ENCODE data around the gene PDZD4. TPM values are rescaled to one million over a fixed set of nuclear protein-coding genes. Genes with fewer than 3 reads are reported as not detected.
A peak's percentile ranks its signal among the peaks of the same experiment; 100 is the strongest.

Gene PDZD4, protein sequence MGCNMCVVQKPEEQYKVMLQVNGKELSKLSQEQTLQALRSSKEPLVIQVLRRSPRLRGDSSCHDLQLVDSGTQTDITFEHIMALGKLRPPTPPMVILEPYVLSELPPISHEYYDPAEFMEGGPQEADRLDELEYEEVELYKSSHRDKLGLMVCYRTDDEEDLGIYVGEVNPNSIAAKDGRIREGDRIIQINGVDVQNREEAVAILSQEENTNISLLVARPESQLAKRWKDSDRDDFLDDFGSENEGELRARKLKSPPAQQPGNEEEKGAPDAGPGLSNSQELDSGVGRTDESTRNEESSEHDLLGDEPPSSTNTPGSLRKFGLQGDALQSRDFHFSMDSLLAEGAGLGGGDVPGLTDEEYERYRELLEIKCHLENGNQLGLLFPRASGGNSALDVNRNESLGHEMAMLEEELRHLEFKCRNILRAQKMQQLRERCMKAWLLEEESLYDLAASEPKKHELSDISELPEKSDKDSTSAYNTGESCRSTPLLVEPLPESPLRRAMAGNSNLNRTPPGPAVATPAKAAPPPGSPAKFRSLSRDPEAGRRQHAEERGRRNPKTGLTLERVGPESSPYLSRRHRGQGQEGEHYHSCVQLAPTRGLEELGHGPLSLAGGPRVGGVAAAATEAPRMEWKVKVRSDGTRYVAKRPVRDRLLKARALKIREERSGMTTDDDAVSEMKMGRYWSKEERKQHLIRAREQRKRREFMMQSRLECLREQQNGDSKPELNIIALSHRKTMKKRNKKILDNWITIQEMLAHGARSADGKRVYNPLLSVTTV
- total RNA-seq = 1 to 10 TPM; 1.2 to 2.5 TPM

DNA sequence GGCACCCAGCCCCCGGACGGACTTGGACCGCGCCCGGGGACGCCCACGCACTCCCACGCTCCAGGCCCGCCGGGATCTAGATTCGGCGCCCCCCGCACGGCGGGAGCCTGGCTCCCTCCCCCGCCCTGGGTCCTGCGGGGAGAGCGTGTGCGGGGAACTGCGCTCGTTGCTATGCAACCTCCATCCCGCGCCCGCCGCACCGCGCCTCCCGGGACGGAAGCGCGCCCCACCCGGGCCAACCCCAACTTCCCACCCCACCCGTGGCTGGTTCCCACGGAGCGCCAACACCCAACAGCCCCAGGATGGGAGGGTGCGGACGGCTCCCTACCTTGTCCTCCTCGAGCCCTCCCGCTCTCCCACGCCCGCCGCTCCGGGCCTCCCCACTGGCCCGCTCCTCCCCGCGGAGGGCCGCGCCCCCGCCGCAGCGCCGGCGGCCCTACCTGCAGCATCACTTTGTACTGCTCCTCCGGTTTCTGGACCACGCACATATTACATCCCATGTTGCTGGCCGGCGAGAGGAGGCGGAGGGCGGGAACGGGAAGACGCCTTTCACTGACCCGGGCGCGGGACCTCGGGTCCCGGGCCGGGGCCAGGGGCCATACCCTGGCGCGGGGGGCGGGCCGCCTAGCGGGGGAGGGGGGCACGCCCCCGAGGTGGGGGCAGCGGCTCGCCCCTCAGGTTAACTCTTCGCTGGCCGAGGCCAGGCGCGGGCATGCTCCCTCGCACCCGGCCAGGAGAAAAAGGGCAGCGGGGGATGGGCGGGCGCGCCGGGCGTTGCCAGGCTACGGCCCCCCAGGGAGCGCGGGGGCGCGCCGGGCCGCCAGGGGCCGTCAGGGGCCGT lies at the start of gene PDZD4:
TSS of gene PDZD4 (minus strand) at position 746 of the 841 bp plus-strand sequence. CDS start at position 500, 246 bp downstream.
- no peak for DNase-seq (ENCODE audit: low spot score in 2 of 2)
- ATAC-seq = peak; percentile 61 to 64
- no peak within 1 kb of the TSS for H3K27ac Mint-ChIP-seq
- no peaks in the 10 kb centered on the region for H3K36me3 Mint-ChIP-seq
- H3K9me3 Mint-ChIP-seq = no peaks in the 10 kb centered on the region

DNA sequence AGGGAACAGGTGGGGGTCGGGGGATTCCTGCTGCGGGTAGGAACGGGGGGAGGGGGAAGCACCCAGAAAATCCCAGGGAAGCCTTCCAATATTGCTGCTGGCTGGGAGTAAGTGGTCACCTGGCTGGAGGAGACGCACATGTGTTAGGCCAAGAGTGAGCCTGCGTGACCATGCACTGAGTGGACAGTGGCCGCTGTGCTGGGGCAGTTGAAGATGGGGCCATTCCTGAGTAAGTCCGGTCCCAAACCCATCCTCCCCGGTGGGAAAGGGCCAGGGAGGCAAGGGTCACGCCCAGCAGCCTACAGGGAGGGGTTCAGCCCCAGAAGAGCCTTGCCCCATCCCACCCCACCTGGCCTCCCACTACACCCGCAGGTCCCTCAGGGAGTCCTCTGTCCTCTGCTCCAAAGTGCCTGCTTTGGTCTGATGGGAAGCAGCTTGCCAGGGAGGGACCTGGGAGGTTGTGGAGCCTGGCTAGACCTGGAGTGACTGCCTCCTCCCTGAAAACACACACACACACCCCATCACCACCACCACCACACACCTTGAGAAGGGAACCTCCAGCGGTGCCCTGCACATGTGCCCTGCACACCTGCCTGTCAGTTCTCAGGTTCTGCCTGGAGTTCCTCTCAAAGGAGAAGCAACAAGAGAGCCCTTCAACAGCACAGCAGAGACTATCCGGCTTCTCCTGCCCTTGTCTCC lies 49.5 kb upstream of the PDZD4 start:
- no peaks in the 10 kb centered on the region for H3K36me3 Mint-ChIP-seq
- no peak overlapping the region for H3K27ac Mint-ChIP-seq
- peaks cover under 1 to 4% of the 10 kb centered on the region in 2 donors for H3K9me3 Mint-ChIP-seq
- ATAC-seq (no peak), DNase-seq (ENCODE audit: low spot score in 2 of 2) (no peak)

DNA sequence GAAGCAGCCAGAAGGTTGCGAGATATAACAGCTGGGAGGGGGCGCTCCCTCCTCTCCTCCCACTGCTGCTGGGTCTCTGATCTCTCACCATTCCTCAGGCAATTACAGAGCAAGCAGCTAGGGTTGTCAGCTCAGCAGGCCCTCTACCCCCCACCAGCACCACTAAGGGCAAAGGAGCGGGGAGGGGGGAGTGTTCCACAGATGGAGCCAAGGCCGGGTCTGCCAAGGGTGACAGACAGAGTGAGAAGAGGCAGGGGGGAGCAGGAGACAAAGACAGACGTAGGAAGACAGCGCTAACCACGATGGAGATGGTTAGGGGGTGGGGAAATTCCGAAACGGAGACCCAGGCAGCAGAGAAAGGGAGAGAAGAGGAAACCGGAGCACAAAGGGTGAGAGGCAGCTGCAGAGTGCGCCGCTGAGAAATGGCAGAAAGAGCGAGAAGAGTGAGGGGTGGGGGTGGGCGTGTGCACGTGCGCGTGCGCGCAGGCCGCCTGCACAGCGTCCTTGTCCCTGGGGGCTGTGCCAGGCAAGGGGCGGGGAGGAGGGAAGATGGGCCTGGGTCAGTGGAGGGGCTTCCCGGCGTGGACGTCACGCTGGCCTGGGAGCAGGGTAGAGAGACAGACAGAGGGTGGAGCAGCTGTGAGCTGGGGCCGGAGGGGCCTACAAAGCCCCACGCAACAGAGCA lies 48.8 kb upstream of the PDZD4 start:
- Mint-ChIP-seq H3K9me3 (peaks cover 4% of the 10 kb centered on the region in 2 donors), H3K27ac (no peak overlapping the region)
- no peak for DNase-seq (ENCODE audit: low spot score in 2 of 2)

DNA sequence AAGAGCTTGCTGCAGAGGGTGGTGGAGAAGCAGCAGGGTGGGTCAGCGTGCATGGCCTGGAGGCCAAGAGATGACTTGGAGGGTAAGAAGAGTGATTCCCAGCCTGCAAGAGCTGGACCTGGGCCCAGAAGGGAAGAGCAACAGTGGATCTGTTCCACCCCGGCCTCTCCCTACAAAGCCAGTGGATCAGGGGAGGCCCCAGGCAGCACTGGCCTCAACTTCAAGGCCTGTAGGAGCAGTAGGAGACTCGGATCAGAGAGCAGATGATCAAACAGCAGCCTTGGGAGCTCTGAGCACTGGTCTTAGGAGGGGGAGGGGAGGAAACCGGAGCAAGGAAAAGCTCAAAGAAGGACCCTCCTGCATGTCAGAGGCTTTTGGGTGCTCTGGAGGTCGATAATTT lies 48.0 kb upstream of the PDZD4 start:
- Mint-ChIP-seq H3K36me3 (no peaks in the 10 kb centered on the region), H3K9me3 (peaks cover 4% of the 10 kb centered on the region in 2 donors), H3K27ac (no peak overlapping the region)
- DNase-seq (ENCODE audit: low spot score in 2 of 2) = no peak
- no peak for ATAC-seq

More for the DNA sequence above, 48.8 kb upstream of the PDZD4 start:
- ATAC-seq = peak; percentile 69 to 71
- H3K36me3 Mint-ChIP-seq = no peaks in the 10 kb centered on the region

DNA sequence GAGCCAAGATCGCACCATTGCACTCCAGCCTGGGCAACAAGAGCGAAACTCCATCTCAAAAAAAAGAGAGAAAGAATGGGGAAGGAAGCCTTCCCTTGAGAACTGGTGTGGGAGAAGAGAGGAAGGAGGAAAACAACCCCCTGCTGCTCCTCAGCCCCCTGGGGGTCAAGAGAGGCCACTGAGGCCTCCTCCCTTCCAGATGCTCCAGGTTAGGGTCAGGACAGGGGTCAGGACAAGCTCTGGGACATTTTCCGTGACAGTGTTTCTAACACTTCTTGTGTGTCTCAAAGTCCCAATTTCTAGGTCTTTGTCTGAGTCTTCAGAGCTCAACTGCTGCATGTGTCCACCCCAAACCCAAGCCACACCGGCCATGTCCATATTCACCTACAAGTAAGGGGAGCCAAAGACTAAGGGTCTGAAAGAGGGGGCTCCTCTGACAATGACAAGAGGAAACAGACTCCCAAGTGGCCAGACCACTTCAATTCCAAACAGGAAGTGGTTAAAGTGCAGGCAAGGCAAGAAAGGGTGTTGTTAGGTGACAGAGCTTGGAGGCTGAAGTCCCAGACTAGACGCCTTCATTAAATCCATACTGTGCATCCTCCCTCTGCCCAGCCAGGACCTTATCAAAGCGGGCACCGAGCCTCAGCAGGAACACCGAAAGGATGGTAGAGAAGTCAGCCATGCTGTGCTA lies 47.4 kb upstream of the PDZD4 start:
- Mint-ChIP-seq H3K36me3 (no peaks in the 10 kb centered on the region), H3K27ac (no peak overlapping the region), H3K9me3 (peaks cover 4% of the 10 kb centered on the region in 2 donors)
- no peak for DNase-seq (ENCODE audit: low spot score in 2 of 2)
- no peak for ATAC-seq

DNA sequence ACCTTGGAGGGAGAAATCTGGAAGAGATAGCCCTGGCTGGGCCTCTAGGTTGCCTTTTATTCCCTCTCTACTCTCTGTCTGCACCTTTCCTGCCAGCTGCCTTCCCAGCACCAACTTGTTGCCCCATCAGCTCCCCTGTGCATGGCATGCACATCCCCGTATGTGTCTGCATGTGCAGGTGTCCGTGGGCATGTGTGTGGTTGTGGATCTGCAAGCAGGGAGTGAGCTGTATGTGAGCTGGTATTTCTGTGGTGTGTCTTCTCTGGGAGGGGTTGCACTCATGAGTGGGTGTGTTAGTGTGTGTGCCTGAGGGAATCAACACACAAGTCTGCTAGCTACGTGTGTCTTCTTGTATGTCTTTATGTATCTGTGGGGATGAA lies 45.8 kb upstream of the PDZD4 start:
- Mint-ChIP-seq H3K27ac (no peak overlapping the region), H3K36me3 (no peaks in the 10 kb centered on the region), H3K9me3 (peaks cover 4% of the 10 kb centered on the region in 2 donors)
- ATAC-seq (no peak), DNase-seq (ENCODE audit: low spot score in 2 of 2) (no peak)

DNA sequence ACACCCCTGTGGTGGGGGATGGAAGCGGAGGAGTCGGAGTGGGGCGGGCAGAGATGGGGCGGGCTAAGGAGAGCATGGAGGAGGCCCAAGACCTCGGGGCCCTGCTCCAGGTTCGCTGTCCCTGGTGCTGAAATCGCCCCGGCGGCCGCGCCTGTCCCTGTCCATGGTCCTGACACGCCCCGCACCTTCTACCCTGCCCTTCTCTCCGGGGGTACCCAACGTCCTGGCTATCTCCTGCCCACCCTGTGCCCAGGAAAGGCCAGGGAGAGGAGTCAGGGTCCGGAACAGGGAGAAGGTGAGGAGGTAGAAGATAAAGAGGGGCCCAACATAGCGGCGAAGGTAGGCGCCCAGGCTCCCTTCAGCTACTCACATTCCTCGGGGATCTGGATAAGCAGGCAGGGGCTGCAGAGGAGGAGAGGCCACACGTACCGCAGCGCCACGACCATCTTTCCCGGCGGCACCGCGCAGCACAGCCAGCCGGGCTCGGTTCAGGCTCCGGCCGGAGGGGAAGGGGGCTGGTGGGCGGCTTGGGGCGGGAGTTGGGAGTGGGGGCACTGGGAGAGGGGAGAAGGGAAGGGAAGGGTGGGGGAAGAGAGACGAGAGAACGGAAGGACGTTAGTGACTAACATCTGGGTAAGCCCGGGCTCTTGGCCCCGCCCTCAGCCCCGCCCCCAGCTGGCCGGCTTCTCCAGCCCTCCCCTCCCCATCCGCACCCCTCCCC lies 45.2 kb upstream of the PDZD4 start:
- Mint-ChIP-seq H3K36me3 (no peaks in the 10 kb centered on the region), H3K27ac (no peak overlapping the region), H3K9me3 (peaks cover 4% of the 10 kb centered on the region in 2 donors)
- DNase-seq (ENCODE audit: low spot score in 2 of 2) (peak in 1 of 2 donors; percentile 75), ATAC-seq (peak; percentile 53 to 73)

DNA sequence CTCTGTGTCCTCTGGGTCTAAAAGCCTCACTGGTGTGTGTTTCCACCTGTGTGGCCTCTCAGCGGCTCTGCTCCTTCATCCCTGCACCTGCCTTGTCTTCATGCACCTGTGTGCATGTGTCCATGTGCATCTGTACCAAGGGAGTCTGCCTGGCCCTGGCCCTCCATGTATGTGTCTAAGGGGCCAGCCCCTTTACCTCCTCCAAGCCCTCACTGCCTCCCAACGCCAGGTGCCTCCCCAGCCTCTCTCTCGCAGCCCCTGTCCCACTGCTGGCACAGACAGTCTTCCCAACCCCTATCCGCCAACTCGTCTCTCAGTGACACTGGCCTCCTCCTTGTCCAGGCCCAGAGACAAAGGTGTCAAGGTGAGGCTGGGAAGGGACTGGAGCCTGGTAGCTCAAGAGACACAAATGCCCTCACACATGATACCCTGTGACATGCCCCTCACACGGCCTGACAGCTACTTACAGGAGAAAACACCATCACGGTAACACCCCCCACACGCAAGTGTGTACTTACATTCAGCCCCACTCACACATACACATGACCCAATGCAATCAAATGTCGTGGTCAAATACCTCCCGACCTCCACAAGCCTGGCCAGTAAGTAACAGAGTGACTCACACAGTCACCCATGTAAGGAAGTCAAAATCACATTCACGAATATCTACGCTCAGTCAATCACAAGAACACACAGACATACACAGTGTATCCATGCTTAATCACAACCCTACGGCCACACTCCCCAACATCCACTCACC lies 44.2 kb upstream of the PDZD4 start:
- Mint-ChIP-seq H3K27ac (peak overlapping the region in 1 of 2 donors; percentile 14), H3K36me3 (no peaks in the 10 kb centered on the region), H3K9me3 (peaks cover 4% of the 10 kb centered on the region in 2 donors)
- DNase-seq (ENCODE audit: low spot score in 2 of 2) (no peak), ATAC-seq (no peak)

DNA sequence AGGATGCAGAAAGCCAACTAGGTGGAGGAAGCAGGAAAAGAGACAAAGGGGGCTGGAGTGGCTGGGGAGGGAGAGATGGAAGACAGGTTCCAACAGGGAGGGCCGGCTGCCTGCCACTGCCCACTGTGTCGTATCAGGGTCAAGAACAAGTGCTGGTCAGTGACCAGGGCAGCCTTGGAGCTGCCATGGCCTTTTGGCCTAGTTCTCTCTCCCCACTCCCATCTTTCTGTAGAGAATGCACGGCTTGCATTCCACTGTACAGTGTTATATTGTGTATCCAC lies 43.7 kb upstream of the PDZD4 start:
- peak overlapping the region in 1 of 2 donors; percentile 14 for H3K27ac Mint-ChIP-seq
- DNase-seq (ENCODE audit: low spot score in 2 of 2) (no peak), ATAC-seq (no peak)
- H3K36me3 Mint-ChIP-seq = no peaks in the 10 kb centered on the region
- H3K9me3 Mint-ChIP-seq = peaks cover 4% of the 10 kb centered on the region in 2 donors

DNA sequence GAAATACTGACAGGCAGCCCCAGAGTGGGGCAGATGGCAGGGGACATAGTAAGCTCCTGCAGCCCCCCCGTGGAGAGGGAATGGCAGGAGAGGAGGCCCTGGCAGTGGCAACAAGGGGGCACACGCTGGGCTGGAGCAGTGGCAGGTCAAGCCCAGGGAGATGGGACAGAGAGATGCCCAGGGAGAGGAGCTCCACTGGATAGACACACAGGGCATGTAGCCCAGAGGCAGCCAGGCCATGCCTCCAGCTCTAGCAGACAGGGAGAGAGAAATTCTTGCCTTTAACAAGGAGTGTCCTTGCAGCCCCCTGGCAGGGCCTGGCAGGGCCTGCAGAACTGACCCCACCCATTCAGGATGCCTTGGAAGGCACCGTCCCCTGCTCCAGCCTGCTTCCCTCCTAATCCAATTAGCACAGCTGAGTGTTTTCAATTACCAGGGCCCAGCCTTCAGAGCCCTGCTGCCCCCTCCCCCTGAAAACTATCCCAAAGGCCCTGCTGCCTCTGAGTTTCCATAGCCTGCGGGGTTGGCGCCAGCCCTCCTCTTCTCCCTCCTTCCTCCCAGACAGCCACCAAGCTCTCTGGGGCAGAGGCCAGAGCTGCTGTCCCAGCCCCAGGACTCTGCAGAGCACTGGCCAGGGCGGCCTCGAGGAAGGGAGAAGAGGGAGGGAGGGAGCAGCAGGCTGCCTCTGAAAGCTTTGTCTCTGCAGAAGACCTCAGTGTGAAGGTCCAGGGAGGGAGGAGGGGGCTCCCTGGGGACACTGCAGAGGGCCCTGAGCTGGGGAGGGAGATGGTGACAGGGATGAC lies 43.1 kb upstream of the PDZD4 start:
- no peak for DNase-seq (ENCODE audit: low spot score in 2 of 2)
- H3K9me3 Mint-ChIP-seq = peaks cover 4% of the 10 kb centered on the region in 2 donors
- no peak for ATAC-seq
- H3K27ac Mint-ChIP-seq = no peak overlapping the region
- no peaks in the 10 kb centered on the region for H3K36me3 Mint-ChIP-seq

DNA sequence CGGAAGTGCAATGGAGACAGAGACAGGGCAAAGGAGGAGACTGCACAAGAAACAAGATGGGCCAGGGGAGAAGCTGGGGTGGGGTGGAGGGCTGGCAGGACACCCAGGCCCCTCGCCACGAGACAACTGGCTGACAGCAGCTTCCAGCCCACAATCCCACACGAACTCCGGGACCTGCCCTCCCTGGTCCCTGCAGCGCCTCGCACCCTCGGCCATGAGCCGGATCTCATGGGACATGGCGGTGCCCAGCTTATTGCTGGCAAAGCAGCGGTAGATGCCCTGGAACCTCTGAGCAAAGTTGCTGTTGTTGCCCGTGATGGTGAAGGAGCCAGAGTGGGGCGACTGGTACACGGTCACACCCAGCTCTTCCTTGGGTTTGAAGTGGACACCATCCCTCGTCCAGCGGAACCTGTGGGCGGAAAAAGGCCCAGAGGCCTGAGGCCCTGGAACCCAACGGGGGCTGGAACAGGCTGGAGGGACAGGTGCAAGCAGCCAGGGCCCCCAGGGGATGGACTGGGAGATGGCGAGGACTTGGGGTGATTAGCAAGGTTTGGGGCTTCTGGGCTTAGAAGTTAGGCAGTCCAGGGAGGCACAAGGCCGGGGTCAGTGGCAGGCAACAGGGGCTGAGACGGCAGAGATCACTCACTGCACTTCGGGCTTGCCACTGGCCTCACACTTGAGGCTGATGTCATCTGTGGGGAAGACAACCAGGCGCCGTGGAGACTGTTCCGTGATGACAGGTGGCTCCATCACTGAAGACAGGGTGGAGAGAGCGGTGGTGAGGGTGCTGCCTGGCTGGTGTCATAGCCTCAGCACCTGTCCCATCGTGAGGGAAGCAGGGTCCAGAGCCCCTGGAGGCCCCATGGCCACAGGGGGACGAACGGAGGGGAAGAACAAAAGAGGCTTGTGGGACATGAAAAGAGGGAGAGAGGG lies 41.9 kb upstream of the PDZD4 start:
- Mint-ChIP-seq H3K9me3 (peaks cover 4% of the 10 kb centered on the region in 2 donors), H3K36me3 (no peaks in the 10 kb centered on the region), H3K27ac (no peak overlapping the region)
- DNase-seq (ENCODE audit: low spot score in 2 of 2) (no peak), ATAC-seq (no peak)

DNA sequence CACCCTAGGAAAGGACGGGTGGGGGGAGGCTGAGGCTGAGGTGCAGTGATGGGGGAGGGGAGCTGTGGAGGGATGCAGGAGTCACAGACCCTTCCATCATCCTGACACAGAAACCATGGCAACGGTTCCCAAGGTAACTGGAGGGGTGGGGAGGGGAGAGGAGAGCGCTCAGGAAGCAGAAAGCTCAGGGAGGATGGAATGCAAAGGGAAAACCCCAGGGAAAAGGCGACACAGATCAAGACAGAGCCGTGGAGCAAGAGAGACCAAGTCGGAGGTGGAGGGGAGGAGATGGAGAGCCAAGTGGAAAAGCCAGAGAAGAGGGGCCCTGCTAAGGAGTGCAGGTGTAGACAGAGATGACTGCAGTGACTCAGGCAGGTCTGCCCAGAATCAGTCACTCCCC lies 41.1 kb upstream of the PDZD4 start:
- H3K36me3 Mint-ChIP-seq = no peaks in the 10 kb centered on the region

More for the DNA sequence above, 41.1 kb upstream of the PDZD4 start:
- no peak for DNase-seq (ENCODE audit: low spot score in 2 of 2)
- Mint-ChIP-seq H3K9me3 (peaks cover 4% of the 10 kb centered on the region in 2 donors), H3K27ac (no peak overlapping the region)
- no peak for ATAC-seq
